ENCODE data around the gene TOP3A. TPM values are rescaled to one million over a fixed set of nuclear protein-coding genes. Genes with fewer than 3 reads are reported as not detected.
"Not testable (repeated sequence)": the region's sequence is repeated elsewhere in the genome, so short reads cannot be mapped to it uniquely, and the experiment has no call there.

Gene TOP3A
- total and polyA plus RNA-seq, 3 experiments from 2014 or later: 21.7 to 72.8 (median 69.7) TPM

DNA sequence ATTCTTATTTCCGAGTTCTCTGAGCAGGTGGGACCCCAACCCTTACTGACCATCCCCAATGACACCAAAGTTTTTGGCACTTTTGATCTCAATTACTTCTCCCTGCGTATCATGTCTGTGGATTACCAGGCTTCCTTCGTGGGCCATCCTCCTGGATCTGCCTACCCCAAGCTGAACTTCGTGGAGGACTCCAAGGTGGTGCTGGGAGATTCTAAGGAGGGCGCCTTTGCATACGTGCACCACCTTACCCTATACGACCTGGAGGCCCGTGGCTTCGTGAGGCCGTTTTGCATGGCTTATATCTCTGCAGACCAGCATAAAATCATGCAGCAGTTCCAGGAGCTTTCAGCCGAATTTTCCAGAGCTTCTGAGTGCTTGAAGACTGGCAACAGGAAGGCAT, 1.2 kb upstream of the TOP3A start:
- Histone ChIP-seq H3K36me3 (ENCODE audit: insufficient read depth, low read length) (peaks cover 18% of the 10 kb centered on the region), H3K4me3 (ENCODE audit: low read length) (peak overlapping the region; percentile 100), H3K27ac (ENCODE audit: low read depth, low read length) (peak overlapping the region; percentile 96), H3K4me1 (ENCODE audit: insufficient read depth, low read length) (peaks cover 76% of the 10 kb centered on the region), H3K27me3 (ENCODE audit: insufficient read depth, low read length, poor library complexity, severe bottlenecking) (no peaks in the 10 kb centered on the region), H3K9me3 (ENCODE audit: low read length) (no peaks in the 10 kb centered on the region)
- POLR2A ChIA-PET: interaction anchor here (0.6 kb wide), 1 partner anchor 8 kb away, joined by 8 read pairs; no protein-coding TSS in a partner anchor
- Mint-ChIP-seq H3K27ac (peak overlapping the region; percentile 83 to 99 (median 98)), H3K4me1 (peaks cover 76 to 91% (median 84%) of the 10 kb centered on the region in 3 donors), H3K9me3 (no peaks in the 10 kb centered on the region), H3K4me3 (peak overlapping the region; percentile 87 to 98 (median 96)), H3K27me3 (peaks cover 0 to 3% of the 10 kb centered on the region in 2 donors), H3K36me3 (peaks cover 0 to 69% (median 2%) of the 10 kb centered on the region in 3 donors)
- DNase-seq: no peak
- CTCF ChIA-PET: no interaction called here

DNA sequence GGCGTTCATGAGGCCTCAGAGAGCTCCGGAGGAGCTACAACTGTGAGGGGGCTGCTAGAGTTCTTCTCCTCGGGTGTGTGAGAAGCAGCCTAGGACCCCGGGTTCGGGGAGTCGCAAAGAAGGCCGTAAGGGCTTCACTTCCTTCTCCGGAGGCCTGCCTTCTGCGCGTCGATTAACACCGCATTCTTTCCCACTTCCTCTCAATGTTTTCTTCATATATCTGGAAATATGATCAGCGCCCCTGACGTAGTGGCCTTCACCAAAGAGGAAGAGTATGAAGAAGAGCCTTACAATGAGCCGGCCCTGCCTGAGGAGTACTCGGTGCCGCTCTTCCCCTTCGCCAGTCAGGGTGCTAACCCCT, 748 bp upstream of the TOP3A start:
- POLR2A ChIA-PET: interaction anchor here (0.6 kb wide), 1 partner anchor 7 kb away, joined by 8 read pairs; no protein-coding TSS in a partner anchor
- Histone ChIP-seq H3K9me3 (ENCODE audit: low read length) (no peaks in the 10 kb centered on the region), H3K36me3 (ENCODE audit: insufficient read depth, low read length) (peaks cover 18% of the 10 kb centered on the region), H3K4me3 (ENCODE audit: low read length) (peak overlapping the region; percentile 100), H3K4me1 (ENCODE audit: insufficient read depth, low read length) (peaks cover 76% of the 10 kb centered on the region), H3K27ac (ENCODE audit: low read depth, low read length) (peak overlapping the region; percentile 96), H3K27me3 (ENCODE audit: insufficient read depth, low read length, poor library complexity, severe bottlenecking) (no peaks in the 10 kb centered on the region)
- DNase-seq: peak in 2 of 5 donors; percentile 66
- H3K4me1 Mint-ChIP-seq: peaks cover 74 to 90% (median 82%) of the 10 kb centered on the region in 3 donors
- CTCF ChIA-PET: no interaction called here
- H3K9me3 Mint-ChIP-seq: no peaks in the 10 kb centered on the region
- peaks cover 0 to 67% (median 2%) of the 10 kb centered on the region in 3 donors for H3K36me3 Mint-ChIP-seq
- peak overlapping the region; percentile 87 to 98 (median 96) for H3K4me3 Mint-ChIP-seq
- H3K27ac Mint-ChIP-seq: peak overlapping the region; percentile 83 to 99 (median 98)
- peaks cover 0 to 3% of the 10 kb centered on the region in 2 donors for H3K27me3 Mint-ChIP-seq

DNA sequence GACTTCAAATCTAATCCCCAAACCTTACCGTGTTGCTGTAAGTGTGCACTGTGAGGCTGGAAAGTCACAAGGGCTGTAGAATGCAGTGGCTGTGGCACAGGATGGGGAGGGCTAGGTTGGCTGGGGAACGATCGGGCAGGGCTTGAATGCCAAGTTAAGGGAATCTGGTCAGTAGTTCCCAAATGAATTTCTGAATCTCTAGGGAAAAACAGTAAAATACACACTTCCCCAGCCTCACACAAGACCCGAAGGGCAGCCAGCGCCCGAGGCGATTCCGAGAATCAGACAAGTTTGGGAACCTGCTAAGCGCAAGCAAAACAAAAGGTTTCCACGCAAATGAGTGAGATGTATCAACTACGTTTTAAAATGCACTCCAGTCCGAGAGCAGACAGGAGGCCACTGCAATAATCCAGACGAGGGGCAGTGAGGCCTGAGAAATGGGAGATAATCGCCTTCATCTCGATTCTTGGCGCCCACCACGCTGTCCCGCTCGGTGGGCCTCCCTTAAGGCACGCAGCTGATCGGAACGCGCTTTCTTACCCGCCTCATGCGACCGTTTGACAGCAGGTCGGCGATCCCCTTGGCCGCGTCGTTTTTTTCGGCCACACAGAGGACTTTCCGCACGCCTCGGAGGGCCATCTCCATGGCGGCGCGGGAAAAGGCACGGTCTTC, 599 bp downstream of the TOP3A start:
- peak in 1 of 5 donors; percentile 16 for DNase-seq
- Mint-ChIP-seq H3K27me3 (peaks cover 0 to 3% of the 10 kb centered on the region in 2 donors), H3K36me3 (peaks cover 0 to 60% (median 4%) of the 10 kb centered on the region in 3 donors), H3K4me3 (peak overlapping the region; percentile 87 to 98 (median 96)), H3K4me1 (peaks cover 64 to 81% (median 73%) of the 10 kb centered on the region in 3 donors), H3K9me3 (no peaks in the 10 kb centered on the region), H3K27ac (peak overlapping the region; percentile 83 to 99 (median 98))
- Histone ChIP-seq H3K27ac (ENCODE audit: low read depth, low read length) (peak overlapping the region; percentile 96), H3K4me3 (ENCODE audit: low read length) (peak overlapping the region; percentile 100), H3K27me3 (ENCODE audit: insufficient read depth, low read length, poor library complexity, severe bottlenecking) (no peaks in the 10 kb centered on the region), H3K36me3 (ENCODE audit: insufficient read depth, low read length) (peaks cover 18% of the 10 kb centered on the region), H3K9me3 (ENCODE audit: low read length) (no peaks in the 10 kb centered on the region), H3K4me1 (ENCODE audit: insufficient read depth, low read length) (peaks cover 65% of the 10 kb centered on the region)
- ChIA-PET CTCF (no interaction called here), POLR2A (interaction anchor here (0.7 to 1.0 kb wide), 2 partner anchors 49 to 131 kb away, joined by 3 read pairs; partner anchors contain the start of genes ALKBH5 and SHMT1)

DNA sequence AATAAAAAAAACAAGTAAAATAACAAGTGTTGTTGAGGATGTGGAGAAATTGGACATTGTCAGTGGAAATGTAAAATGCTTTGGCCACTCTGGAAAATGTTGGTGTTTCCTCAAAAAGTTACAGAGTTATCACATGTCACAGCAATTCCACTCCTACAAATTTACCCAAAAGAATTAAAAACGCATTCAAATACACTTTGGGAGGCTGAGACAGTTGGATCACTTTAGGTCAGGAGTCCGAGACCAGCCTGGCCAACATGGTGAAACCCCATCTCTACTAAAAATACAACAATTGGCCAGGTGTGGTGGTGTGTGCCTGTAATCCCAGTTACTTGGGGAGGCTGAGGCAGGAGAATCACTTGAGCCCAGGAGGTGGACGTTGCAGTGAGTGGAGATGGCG, 5.6 kb downstream of the TOP3A start:
- H3K4me1 Mint-ChIP-seq: peaks cover 23 to 35% (median 35%) of the 10 kb centered on the region in 3 donors

DNA sequence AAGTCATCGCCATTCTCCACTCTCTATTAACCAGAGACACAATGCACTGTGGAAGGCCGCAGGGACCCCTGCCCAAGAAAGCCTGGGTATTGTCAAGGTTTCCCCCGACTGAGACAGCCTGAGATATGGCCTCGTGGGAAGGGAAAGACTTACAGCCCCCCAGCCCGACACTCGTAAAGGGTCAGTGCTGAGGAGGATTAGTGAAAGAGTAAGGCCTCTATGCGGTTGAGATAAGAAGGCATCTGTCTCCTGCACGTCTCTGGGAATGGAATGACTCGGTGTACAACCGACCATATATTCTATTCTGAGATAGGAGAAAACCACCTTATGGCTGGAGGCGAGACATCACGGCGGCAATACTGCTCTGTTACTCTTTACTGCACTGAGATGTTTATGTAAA, 11.6 kb downstream of the TOP3A start:
- H3K27me3 Mint-ChIP-seq; H3K4me1 ChIP-seq (ENCODE audit: insufficient read depth, low read length); POLR2A ChIA-PET; H3K27ac ChIP-seq (ENCODE audit: low read depth, low read length); H3K4me3 Mint-ChIP-seq; H3K9me3 Mint-ChIP-seq; H3K9me3 ChIP-seq (ENCODE audit: low read length); H3K27ac Mint-ChIP-seq; H3K4me1 Mint-ChIP-seq; H3K4me3 ChIP-seq (ENCODE audit: low read length); DNase-seq; H3K27me3 ChIP-seq (ENCODE audit: insufficient read depth, low read length, poor library complexity, severe bottlenecking); CTCF ChIA-PET: not testable (repeated sequence)
- peaks cover 0 to 75% (median 14%) of the 10 kb centered on the region in 3 donors for H3K36me3 Mint-ChIP-seq
- peaks cover 39% of the 10 kb centered on the region for H3K36me3 ChIP-seq (ENCODE audit: insufficient read depth, low read length)

More for the DNA sequence above, 5.6 kb downstream of the TOP3A start:
- H3K36me3 Mint-ChIP-seq: peaks cover 0 to 58% (median 6%) of the 10 kb centered on the region in 3 donors
- no peak for DNase-seq
- H3K9me3 ChIP-seq (ENCODE audit: low read length): no peaks in the 10 kb centered on the region
- H3K9me3 Mint-ChIP-seq: no peaks in the 10 kb centered on the region
- H3K4me3 ChIP-seq (ENCODE audit: low read length): no peak overlapping the region
- H3K4me1 ChIP-seq (ENCODE audit: insufficient read depth, low read length): peaks cover 27% of the 10 kb centered on the region
- H3K27ac Mint-ChIP-seq: no peak overlapping the region
- H3K27ac ChIP-seq (ENCODE audit: low read depth, low read length): no peak overlapping the region
- no peaks in the 10 kb centered on the region for H3K27me3 Mint-ChIP-seq
- H3K4me3 Mint-ChIP-seq: no peak overlapping the region
- peaks cover 22% of the 10 kb centered on the region for H3K36me3 ChIP-seq (ENCODE audit: insufficient read depth, low read length)
- ChIA-PET POLR2A (no interaction called here), CTCF (no interaction called here)
- no peaks in the 10 kb centered on the region for H3K27me3 ChIP-seq (ENCODE audit: insufficient read depth, low read length, poor library complexity, severe bottlenecking)

DNA sequence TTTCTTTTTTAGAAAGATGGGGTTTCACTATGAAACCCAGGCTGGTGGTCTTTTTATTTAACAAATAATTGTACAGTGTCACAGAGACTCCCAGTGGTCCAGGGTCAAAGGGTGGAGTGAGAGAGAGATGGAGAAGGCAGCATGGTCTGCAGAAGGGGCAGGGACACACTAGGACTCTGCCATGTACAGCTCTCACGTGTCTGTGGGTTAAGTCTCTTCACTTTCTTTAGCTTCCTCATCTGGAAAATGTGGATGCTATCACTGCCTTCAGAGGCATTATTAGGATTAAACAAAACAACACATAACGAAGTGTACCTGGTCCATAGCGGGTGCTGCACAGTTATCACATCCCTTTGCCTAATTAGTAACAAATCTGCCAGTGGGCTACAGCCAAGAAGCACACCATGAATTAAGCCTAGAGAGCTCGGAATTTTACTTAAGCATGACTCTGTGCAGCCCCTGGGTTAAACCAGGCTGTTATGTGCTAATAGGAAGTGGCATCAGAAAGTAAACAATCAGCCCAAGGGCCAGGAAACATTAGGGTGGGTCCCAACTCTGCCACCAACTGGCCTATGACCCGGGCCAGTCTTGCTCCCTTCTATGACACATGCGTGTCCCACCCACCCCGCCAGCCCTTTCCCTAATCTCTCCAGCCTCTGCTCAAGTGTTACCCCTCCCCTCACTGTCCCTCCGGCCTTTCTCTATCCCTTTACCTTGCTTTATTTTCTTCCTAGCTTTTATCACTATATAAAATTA, 13.9 kb downstream of the TOP3A start:
- Mint-ChIP-seq H3K4me1 (no peaks in the 10 kb centered on the region), H3K27me3 (no peaks in the 10 kb centered on the region), H3K9me3 (no peaks in the 10 kb centered on the region), H3K36me3 (peaks cover 0 to 75% (median 14%) of the 10 kb centered on the region in 3 donors), H3K27ac (peak overlapping the region in 1 of 8 donors; percentile 50), H3K4me3 (no peak overlapping the region)
- CTCF ChIA-PET: no interaction called here
- Histone ChIP-seq H3K27me3 (ENCODE audit: insufficient read depth, low read length, poor library complexity, severe bottlenecking) (no peaks in the 10 kb centered on the region), H3K36me3 (ENCODE audit: insufficient read depth, low read length) (peaks cover 30% of the 10 kb centered on the region), H3K4me1 (ENCODE audit: insufficient read depth, low read length) (no peaks in the 10 kb centered on the region), H3K9me3 (ENCODE audit: low read length) (no peaks in the 10 kb centered on the region), H3K27ac (ENCODE audit: low read depth, low read length) (no peak overlapping the region), H3K4me3 (ENCODE audit: low read length) (no peak overlapping the region)
- POLR2A ChIA-PET: no interaction called here
- DNase-seq: no peak

DNA sequence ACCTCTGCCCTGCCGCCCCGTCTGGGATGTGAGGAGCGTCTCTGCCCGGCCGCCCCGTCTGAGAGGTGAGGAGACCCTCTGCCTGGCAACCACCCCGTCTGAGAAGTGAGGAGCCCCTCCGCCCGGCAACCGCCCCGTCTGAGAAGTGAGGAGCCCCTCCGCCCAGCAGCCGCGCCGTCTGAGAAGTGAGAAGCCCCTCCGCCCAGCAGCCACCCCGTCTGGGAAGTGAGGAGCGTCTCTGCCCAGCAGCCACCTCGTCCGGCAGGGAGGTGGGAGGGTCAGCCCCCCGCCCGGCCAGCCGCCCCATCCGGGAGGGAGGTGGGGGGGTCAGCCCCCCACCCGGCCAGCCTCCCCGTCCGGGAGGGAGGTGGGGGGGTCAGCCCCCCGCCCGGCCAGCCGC, 16.7 kb downstream of the TOP3A start:
- H3K4me1 Mint-ChIP-seq; H3K27ac ChIP-seq (ENCODE audit: low read depth, low read length): not testable (repeated sequence)

More for the DNA sequence above, 16.7 kb downstream of the TOP3A start:
- H3K27me3 Mint-ChIP-seq; DNase-seq; H3K9me3 Mint-ChIP-seq; H3K27me3 ChIP-seq (ENCODE audit: insufficient read depth, low read length, poor library complexity, severe bottlenecking); H3K9me3 ChIP-seq (ENCODE audit: low read length); POLR2A ChIA-PET; H3K4me1 ChIP-seq (ENCODE audit: insufficient read depth, low read length); CTCF ChIA-PET; H3K4me3 ChIP-seq (ENCODE audit: low read length); H3K27ac Mint-ChIP-seq; H3K4me3 Mint-ChIP-seq: not testable (repeated sequence)
- H3K36me3 Mint-ChIP-seq: peaks cover 0 to 68% (median 16%) of the 10 kb centered on the region in 3 donors
- peaks cover 24% of the 10 kb centered on the region for H3K36me3 ChIP-seq (ENCODE audit: insufficient read depth, low read length)
